ENCODE measurements around the gene PSMD3.

DNA sequence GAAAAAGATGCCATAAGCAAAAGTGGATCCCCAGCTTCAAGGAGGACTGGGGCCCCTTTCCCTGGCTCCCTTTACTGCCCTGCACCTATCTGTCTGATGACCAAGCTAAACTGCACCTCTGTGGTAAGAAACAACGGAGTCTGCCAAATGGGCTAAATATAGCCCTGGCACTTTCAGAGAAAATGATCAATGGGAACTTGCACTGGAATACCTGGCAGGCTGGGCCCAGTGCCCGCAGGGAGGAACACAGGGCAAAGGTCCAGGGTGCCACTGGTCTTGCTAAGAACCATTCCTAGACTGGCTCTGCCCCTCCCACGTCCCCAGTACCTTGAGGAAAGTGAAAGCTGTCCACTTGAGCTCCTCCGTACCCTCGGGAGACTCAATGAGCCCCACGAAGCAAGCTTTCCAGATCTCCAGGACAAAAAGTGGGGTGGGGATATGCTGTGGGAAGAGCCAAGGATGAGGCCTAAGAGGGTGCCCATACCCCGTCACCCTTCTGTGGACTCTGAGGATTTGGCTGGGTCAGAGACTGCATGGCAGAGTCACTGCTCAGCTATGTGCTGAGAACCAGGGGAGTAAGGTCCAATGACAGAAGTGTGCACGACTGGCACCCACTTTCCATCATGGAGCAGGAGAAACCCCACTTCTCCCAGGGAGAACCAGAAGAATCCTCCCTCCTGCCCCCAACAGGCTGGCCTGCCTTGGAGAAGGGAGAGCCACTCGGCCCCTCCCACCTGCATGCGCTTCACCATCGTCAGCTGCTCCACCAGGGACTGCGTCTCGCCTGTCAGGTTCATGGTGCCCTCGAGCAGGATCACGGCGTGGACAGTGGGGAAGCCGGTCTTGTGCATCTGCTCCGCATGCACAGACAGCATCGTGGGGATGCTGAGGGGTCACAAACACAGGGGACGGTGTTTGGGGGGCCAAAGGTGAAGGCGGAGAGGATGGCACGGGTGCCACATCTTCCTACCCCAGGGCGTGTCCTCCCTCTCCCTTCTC, 52.0 kb downstream of the PSMD3 start:
- TF ChIP-seq, protein P1, sequence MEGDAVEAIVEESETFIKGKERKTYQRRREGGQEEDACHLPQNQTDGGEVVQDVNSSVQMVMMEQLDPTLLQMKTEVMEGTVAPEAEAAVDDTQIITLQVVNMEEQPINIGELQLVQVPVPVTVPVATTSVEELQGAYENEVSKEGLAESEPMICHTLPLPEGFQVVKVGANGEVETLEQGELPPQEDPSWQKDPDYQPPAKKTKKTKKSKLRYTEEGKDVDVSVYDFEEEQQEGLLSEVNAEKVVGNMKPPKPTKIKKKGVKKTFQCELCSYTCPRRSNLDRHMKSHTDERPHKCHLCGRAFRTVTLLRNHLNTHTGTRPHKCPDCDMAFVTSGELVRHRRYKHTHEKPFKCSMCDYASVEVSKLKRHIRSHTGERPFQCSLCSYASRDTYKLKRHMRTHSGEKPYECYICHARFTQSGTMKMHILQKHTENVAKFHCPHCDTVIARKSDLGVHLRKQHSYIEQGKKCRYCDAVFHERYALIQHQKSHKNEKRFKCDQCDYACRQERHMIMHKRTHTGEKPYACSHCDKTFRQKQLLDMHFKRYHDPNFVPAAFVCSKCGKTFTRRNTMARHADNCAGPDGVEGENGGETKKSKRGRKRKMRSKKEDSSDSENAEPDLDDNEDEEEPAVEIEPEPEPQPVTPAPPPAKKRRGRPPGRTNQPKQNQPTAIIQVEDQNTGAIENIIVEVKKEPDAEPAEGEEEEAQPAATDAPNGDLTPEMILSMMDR (IDR thresholded peaks at IDR 0.05): no peak
- no peak for TF ChIP-seq POLR2A (IDR thresholded peaks at IDR 0.05)
